IPS DF 4.7 (cell line): Measurements from ENCODE around the gene FUT6.

Experiments
- DNase-seq: peaks from one replicate; pipeline ENCODE4 v3.0.0-alpha.2; 2013; ENCODE audit warnings: low spot score; ENCODE audit errors: extremely low read depth

The FUT6 gene

DNA sequence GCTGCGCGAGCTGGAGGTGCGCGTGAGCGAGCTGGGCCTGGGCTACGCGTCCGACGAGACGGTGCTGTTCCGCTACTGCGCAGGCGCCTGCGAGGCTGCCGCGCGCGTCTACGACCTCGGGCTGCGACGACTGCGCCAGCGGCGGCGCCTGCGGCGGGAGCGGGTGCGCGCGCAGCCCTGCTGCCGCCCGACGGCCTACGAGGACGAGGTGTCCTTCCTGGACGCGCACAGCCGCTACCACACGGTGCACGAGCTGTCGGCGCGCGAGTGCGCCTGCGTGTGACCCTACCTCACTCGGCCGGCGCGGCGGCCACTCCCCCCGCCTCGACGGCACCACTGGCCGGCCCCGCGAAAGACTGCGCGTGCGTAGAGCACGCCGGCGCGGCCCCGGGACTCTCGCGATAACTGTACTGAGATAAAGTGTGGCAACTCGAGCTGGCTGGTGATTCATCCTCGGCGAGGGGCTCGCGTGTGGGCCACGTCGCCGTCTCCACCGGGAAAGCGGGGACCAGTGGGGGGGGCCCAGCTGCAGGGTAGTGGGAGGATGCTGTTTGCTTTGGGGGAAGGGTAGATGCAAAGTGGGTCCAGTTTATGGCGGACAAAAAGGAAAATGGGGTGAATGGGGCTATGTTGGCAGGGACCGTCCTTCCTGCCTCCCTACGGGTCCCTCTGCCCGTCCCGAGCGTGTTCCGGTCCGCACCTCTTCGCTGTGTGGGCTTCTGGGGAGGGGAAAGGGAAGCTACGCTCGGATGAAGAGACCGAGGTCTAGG lies 11.4 kb downstream of the FUT6 start:
- no peak for DNase-seq

DNA sequence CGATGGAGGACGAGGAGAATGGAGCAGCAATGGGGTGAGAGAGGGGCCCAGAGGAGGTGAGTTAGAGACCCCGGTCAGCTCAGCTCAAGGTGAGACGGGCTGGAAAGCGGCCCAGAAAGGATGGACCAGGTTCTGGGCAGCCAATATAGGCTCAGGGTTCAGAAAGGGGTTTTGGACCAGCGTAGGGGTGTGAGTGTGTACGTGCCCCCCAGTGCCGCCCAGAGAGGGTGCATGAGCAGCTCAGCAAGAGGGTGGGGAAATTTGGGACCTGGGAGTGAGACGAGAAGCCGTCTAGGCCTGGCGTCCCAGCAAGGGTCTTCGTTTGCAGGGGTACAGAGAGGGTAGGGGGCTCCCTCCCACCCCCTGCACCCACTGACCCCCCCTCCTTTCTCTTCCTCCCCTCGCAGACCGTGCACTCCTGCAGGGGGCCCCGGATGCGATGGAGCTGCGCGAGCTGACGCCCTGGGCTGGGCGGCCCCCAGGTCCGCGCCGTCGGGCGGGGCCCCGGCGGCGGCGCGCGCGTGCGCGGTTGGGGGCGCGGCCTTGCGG lies 12.1 kb downstream of the FUT6 start:
- no peak for DNase-seq

DNA sequence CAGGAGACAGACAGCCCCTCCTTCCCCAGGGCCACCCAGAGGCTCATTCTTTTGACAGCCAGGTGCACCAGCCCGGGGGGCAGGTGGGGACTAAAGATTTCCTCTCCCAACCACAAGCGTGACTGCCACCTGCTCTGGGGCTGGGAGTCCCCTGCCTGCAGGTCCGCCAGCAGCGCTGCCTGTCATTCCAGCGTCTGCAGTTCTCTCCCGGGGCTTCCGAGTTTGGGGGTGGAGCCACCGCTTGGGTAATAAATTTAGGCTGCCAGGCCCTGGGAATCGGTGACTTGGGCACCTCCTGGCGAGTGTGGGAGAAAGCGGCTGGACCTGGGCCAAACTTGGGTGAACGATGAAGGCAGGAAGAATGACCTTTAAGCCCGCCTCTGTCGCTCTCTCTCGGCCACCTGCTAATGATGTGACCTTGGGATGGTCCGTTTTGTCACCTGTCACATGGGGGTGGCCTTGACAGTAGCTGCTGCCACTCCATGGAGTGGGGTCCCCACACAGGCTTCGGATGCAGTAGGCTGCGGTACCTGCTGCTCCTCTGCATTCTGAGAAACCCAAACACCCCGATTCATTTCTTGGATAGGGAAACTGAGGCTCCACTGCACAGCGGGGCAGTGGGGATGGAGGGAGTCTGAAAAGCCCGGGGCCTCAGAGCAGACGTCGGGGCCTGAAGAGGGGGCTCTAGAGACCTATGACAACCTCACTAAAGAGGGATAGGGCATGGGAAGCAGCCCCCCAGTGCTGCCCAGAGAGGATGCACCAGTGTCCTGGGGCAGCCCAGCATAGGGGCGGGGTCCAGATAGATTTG lies 12.8 kb downstream of the FUT6 start:
- DNase-seq = no peak

DNA sequence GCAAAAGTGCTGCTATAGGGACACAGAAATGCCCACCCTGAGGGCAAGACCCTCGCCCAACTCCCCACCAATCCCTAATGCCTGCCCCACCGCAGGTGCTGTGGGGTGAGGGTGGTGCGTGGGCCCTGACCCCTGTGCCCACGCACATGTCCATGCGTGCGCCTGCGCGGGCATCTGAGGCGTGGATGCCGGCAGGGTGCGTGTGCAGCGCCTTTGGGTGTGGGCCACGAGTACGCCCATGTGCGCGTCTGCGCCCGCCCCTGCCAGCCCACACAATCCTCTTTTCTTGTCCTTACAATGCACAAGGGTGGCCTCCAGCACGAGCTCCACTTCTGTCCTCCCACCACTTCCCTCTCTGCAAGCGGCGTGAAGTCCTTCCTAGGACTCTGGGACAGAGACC lies 14.3 kb downstream of the FUT6 start:
- DNase-seq = no peak

DNA sequence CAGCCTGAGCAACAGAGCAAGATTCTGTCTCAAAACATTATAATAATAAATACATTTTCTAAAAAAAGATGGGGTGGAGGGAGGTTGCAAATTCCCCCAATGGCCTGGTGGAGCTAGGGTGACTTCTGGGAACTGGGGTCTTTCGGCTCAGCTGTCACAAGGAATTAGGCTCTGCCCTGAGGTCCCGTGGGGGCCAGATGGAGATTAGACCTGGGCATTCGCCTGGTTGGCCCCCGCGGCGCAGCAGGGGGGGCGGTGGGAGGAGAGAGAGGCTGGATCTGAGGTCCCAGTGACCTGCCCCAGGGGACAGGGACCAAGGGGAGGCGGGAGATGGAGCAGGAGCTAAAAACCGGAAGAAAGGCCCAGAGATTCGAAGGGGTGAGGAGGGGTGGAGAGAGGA lies 14.8 kb downstream of the FUT6 start:
- DNase-seq = no peak

DNA sequence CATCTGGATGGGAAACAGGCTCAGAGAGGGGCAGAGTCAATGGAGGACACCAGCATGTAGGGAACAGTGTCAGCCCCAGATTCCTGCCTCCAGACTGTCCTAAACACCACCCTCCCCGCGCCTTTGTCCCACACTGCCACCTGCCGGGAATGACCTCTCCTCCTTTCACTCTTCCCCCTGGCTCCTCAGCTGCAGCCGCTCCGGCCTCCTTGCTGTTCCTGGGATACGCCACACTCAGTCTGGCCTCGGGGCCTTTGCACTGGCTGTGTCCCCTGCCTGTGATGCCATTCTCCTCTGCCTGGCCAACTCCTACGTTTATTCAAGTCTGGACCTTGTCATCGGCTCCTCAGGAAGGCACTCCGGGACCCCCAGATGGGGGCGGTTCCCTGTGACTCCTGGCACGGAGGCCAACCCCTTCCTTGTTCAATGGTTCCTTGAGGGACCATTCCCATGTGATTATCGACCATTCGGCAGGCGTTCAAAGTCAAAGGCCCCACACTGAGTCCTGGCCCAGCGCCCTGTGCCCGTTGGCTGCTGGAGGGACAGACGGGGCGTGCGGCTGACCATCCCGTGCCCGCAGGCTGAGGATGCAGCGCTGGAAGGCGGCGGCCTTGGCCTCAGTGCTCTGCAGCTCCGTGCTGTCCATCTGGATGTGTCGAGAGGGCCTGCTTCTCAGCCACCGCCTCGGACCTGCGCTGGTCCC lies 15.8 kb downstream of the FUT6 start:
- DNase-seq = no peak

DNA sequence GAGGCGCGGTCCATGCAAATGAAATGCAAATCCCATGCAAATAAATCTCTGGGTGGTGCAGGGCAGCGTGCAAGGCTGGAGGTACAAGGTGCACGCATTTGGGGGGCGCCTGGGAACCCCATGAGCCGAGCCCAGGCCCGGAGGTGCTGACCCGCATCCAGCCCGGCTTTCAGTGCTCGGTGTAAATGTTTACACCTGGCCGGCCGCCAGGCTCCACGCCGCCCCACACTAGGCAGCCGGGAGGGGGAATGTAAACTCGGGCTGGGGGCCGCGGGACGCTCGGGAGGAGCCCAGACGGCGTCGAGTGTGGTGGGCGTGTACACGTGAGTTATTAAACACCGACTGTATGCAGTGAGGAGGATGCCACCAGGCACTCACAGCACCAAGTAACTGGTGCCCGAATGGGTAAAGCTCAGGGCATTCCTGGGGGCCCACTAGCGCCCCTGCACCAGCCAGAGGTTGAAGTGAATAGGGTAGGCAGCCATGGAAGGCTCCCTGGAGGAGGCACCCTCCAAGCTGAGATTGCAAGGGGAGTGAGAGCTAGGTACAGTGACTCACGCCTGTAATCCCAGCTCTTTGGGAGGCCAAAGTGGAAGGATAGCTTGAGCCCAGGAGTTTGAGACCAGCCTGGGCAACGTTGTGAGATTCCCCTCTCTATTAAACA lies 17.2 kb downstream of the FUT6 start:
- no peak for DNase-seq

DNA sequence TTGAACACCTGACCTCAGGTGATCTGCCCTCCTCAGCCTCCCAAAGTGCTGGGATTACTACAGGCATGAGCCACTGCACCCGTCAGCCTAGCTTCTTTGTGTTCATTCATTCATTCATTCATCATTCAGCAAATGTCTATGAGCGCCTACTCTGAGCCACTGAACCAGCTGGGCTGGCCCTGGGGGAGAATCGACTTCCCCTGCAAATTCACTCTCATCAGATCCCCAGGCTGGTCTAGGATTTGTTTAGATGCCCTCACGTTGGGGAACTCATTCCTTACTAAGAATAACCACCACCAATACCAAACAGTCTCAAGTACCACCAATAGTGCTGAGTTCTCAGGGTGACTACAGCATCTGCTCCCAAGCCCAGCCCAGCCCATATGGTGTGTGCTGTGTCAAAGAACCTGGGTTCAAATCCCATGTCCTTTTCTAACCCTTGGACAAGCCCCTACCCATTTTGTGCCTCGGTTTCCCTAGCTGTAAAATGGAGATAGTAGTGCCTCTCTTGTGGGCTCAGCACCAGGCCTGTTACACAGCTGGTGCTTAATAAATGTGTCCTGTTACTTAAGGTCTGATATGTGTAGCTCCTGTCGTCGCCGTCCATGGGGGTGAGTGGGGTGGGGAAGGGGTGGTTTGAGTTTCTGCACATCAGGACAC lies 17.9 kb downstream of the FUT6 start:
- no peak for DNase-seq

DNA sequence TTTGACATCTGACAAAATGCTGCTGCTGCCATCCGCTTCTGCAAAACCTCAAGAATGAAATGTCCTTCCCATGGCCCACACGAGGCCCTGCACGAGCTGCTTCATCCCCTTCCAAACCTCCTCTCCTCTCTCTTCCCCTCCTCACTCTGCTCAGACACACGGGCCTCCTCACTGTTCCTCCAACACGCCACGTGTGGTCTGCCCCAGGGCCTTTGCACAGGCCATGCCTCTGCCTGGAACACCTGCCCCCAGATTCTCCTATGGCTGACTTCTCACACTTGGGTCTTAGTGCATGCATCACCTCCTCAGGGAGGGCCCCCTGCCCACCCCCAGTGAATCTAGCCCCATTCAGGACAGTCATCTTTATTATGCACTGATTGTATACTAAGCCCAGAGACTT lies 18.7 kb downstream of the FUT6 start:
- no peak for DNase-seq

DNA sequence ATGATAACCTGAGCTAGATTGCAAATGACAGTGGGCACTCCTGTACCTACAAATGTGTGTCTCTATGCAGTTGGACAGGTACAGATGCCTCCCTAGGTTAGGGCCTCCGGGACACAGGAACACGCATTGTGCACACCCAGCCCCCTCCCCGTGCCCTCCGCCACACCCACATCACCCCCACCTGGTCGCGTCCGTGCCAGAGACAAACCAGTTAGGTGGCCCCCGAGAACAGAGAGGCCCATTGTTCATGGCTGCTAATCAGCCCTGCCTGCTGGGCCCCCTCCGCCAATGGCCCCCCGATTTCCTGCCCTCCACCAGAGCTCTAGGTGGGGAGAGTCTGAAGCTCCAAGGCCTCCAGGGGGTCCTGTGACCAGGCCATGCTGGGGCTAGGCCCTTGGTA lies 20.9 kb downstream of the FUT6 start:
- DNase-seq = no peak

DNA sequence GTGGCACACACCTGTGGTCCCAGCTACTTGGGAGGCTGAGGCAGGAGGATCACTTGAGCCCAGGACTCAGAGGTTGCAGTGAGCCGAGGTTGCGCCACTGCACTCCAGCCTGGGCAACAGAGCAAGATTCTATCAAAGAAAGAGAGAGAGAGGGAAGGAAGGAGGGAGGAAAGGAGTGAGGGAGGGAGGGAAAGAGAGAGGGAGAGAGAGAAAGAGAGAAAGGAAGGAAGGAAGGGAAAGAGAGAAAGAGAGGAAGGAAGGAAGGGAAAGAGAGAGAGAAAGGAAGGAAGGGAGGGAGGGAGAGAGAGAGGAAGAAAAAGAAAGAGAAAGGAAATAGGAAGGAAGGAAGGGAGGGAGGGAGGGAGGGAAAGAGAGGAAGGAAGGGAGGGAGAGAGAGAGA lies 22.3 kb downstream of the FUT6 start:
- no peak for DNase-seq

DNA sequence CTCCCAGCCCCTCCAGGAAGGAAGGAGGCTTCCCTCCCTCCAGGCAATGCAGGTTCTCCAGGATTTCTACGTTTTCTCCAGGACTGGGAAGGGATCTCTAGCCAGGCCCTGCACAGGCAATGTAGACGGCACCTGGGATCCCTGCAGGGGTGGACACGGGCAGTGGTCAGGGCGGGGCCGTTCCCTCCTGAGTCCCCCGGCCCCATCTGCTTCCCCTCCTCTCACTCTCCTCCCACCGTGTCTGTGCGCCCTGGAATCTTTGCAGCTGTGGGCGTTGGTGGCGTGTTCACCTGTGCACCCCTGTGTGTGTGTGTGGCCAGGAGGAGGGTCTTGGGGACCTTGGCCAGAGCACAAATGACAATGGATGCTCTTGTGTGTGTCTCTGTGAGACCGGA lies 24.7 kb downstream of the FUT6 start:
- DNase-seq = no peak

DNA sequence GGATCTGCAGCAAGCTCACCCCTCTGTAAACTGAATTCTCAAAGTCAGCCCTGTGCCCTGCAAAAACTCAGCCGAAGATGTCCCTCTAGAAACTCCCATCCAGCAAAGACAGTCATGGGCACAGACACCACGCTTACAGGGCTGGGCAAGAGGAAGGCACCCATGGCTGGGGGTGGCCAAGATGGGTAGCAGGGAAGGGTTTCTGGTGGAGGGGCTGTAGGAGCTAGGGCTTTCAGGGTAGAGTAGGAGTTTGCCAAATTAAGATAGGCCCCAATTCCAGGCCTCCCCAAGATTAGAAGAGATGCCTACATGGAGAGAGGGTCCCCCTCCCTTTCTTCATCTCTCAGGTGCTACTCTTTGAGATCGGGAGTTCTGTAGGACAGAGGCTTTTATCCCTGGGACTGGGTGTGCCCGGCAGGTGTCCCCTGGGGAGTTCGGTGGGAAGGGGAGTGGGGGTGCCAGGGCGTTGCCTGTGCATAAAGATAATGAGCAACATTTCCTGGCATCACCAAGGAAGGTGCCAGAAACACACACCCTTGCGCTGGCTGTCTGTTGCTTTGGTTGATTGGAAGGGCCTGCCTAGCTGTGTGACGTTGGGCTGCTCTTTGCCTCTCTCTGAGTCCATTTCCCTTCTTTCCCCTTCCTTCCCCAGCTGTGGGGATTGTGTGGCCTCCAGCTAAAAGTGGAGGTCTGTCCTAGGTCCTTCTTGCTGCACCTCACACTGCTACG lies 25.2 kb downstream of the FUT6 start:
- no peak for DNase-seq

DNA sequence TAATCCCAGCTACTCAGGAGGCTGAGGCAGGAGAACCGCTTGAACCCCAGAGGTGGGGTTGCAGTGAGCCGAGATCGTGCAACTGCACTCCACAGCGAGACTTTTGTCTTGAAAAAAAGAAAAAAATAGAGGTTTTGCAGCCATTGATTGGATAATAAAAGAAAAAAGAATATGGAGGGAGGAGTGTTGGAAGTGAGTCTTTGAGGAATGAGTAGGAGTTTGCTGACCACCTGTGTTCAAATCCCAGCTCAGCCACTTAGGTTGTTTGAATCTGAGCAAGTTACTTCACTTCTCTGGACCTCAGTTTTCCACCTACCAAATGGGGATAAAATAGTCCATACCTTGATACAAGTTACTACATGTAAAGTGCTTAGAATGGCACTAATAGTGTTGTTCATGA lies 28.4 kb downstream of the FUT6 start:
- DNase-seq = no peak

DNA sequence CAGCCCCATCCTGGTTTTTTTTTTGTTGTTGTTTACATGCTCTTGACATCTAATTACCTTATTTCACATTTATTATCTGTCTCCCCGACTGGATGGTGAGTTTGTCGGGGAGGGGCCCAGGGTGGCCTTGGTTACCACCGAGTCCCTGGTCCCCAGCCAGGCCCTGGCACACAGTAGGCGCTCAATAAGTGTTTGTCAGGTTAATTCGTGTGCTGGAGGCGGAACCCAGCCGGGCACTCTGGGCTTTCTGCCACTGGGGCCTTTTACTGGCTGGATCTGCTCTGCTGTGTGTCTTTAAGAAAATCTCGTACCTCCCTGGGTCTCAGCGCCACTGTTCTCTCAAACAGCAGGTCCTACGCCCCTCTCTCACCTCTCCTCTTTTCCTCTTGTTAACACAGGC lies 30.0 kb downstream of the FUT6 start:
- DNase-seq = no peak

DNA sequence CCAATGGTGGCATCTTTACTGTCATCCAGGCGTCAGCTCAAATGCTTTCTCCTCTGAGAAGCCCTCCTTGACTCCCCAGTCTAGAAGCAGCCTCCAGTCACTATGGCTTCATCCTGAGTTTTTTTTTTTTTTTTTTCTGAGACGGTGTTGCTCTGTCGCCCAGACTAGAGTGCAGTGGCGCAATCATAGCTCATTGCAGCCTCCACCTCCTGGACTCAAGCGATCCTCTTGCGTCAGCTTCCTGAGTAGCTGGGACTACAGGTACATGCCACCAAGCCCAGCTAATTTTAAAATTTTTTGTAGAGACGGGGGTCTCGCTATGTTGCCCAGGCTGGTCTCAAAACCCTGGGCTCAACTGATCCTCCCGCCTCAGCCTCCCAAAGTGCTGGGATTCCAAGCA lies 30.4 kb downstream of the FUT6 start:
- DNase-seq = no peak

DNA sequence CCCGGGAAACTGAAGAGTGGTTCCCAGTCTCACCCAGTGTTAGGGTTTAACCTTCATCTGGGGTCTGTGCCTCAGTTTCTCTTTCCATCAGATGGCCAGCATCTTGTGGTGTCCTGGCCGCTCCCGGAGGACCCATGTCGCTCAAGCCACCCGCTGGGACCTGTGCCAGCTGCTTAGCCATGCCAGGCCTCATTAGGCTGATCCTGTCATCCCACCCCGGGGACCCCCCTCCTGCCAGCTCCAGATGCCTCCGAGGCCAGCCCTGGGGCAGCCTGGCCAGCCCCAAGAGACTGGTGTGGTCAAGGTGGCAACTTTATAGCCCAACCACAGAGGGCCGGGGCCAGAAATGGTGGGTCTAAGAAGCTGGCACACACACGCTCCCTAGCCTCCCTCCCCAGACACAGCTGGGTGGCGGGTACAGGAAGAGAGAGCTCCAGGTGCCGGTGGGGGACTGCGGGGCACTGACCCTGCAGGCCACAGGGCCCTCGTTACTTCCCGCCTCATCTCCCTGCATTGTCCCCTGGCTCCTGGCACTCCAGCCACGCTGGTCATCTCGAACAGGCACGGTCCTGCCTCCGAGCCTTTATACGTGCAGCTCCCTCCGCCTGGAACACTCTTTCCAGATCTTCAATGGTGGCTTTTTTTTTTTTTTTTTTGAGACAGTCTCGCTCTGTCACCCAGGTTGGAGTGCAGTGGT lies 31.2 kb downstream of the FUT6 start:
- no peak for DNase-seq

DNA sequence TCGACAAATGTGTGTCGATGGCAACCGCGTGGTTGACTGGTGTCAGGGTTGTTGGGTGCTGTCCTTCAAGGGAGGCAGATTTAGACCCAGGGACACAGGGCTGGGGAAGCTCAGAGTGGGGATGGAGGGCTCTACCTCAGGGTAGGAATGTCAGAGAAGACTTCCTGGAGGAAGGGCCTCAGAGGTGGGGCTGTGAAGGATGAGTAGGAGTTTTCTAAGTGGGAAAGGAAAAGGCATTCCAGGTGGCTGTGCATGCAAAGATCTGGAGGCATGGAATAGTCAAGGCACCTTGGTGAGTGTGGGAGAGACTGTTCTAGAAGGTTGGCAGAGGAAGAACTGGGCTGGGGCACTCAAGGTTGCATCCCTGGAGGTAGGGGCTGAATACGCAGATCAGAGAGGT lies 32.6 kb downstream of the FUT6 start:
- no peak for DNase-seq

DNA sequence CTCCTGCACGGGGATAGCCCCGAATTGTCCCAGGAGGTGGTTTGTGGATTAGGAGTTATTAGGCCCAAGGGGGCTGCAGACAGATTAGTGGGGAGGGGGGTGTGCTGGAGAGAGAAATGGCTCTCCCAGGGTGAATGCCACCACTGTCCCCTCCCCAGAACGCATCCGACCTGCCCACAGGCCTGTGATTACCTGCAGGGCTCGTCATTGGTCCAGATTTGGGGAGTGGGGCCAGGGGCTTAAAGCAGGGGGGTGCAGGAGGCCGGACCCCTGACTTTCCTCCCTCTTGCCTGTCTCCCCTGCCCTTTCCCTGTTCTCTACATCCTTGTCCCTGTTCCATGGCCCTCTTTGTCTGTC lies 33.4 kb downstream of the FUT6 start:
- DNase-seq = no peak
